ENCODE data around the gene RELB.
A peak's percentile ranks its signal among the peaks of the same experiment; 100 is the strongest.

The RELB gene

GRCh38 chr19:45051929-45052579, 50.8 kb downstream of the RELB start:
- no peak for TF ChIP-seq CTCF (IDR thresholded peaks at IDR 0.05; ENCODE audit: extremely low read depth, missing control alignments)
- DNase-seq (ENCODE audit: low spot score), result peak; percentile 27

DNA sequence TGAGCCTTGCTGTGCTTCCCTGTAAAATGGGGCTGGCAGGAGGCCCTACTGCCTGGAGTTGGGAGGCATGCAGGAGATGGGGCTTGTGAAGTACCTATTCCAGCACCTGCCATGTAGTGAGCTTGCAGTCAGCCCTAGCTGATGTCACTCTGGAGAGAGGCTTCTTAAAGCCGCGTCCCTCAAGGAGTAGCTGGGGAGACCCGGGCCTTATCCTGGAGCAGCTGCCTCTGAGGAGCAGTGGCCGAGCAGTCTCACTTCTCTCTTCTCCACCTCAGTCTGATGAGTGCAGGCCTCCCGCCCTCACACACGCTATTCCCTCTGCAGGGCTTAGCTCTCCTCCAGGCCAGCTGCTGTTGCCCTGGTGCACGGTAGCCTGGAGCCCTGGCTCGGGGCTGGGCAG, 55.6 kb downstream of the RELB start:
- no peak for TF ChIP-seq CTCF (IDR thresholded peaks at IDR 0.05; ENCODE audit: extremely low read depth, missing control alignments)
- no peak for DNase-seq (ENCODE audit: low spot score)

DNA sequence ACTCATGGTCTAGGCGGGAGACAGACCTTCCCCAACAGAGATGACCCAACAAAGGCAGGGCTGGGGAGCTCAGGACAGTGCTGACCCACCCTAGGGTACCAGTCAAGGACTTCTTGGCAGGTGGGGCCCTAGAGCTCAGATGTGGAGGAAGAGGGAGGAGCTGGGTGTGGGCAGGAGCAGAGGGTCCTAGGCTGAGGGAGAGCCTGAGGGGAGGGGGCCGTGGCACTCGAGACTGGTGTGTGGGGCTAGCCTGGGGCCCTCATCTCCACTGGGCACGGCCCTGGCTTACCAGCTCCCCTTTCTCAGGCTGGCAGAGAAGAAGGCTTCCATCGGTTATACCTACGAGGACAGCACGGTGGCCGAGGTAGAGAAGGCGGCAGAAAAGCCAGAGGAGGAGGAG, 56.2 kb downstream of the RELB start:
- TF ChIP-seq CTCF (IDR thresholded peaks at IDR 0.05; ENCODE audit: extremely low read depth, missing control alignments), result no peak
- DNase-seq (ENCODE audit: low spot score), result no peak

GRCh38 chr19:45058622-45059159, 57.4 kb downstream of the RELB start:
- no peak for DNase-seq (ENCODE audit: low spot score)
- TF ChIP-seq CTCF (IDR thresholded peaks at IDR 0.05; ENCODE audit: extremely low read depth, missing control alignments), result no peak

GRCh38 chr19:45059258-45059965, 58.1 kb downstream of the RELB start:
- peak; percentile 75 for TF ChIP-seq CTCF (IDR thresholded peaks at IDR 0.05; ENCODE audit: extremely low read depth, missing control alignments)
- DNase-seq (ENCODE audit: low spot score), result peak; percentile 89

DNA sequence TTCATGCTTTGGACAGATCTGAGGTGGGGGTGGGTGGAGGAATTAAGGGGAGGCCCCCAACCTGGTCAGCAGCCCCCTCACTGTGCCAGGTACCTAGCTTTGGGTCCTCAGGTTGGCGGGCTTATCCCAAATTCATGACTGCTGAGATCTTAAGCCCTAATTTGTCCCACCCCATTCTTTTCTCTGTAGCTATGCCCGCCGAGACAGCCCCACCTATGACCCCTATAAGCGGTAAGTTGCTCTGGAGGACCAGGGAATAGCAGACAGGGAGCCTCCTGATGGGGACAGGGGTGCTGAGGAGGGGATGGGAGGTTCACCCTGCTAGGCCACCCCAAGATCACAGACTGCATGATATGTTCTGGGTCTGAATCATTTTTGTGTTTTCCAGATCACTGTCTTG, 60.7 kb downstream of the RELB start:
- TF ChIP-seq CTCF (IDR thresholded peaks at IDR 0.05; ENCODE audit: extremely low read depth, missing control alignments), result no peak
- DNase-seq (ENCODE audit: low spot score), result no peak
